Measurements from ENCODE around the gene CCDC127. TPM values are rescaled to one million over a fixed set of nuclear protein-coding genes. Genes with fewer than 3 reads are reported as not detected.
"Not testable (repeated sequence)": the region's sequence is repeated elsewhere in the genome, so short reads cannot be mapped to it uniquely, and the experiment has no call there.

Gene CCDC127
- polyA plus RNA-seq, 4 donors = 1.3 to 6.6 (median 2.2) TPM

DNA sequence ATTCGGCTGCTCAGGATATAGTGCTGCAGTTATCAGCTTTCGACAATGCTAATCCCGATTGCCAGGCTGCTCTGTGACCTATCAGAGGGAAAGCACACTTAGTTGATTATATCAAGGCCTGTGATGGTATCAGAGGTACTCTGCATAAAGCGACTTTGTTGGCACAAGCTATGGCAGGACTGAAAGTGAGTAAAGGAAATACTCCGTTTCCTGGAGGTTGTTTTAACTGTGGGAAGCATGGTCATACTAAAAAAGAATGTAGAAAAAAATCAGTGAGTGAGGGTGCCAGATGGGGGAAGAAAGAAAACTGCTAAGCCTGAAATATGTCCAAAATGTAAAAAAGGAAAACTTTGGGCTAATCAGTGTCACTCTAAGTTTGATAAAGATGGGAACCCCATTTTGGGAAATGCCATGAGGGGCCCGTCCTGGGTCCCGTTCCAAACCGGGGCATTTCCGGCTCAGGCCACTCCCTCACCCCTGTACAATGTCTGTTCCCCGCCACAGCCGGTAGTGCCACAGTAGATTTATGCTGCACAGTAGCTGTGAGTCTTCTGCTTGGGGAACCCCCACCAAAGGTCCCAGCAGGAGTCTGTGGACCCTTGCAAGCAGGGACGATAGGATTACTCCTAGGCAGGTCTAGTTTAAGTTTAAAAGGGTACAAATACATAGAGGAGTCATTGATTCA, 25.9 kb upstream of the CCDC127 start:
- WGBS, 3 donors = 76 to 87% (median 82%) methylated on average over 12 of the region's 12 CpGs
- Histone ChIP-seq H3K36me3 (ENCODE audit: control insufficient read depth in 3 of 3, insufficient read depth in 2 of 3, low read depth in 1 of 3, low read length in 3 of 3) (peaks cover 5 to 45% (median 19%) of the 10 kb centered on the region in 3 donors), H3K9me3 (ENCODE audit: control insufficient read depth in 2 of 2, insufficient read depth in 1 of 2, low read depth in 1 of 2, low read length in 1 of 2) (peaks cover 0 to 21% of the 10 kb centered on the region in 2 donors)
- FAIRE-seq; H3K27me3 ChIP-seq (ENCODE audit: control insufficient read depth in 3 of 3, insufficient read depth in 3 of 3, low read length in 3 of 3); H3K27ac ChIP-seq (ENCODE audit: low read depth in 1 of 3, low read length in 2 of 3); DNase-seq; H3K4me1 ChIP-seq (ENCODE audit: control insufficient read depth in 3 of 3, insufficient read depth in 2 of 3, low read depth in 1 of 3, low read length in 2 of 3); H3K4me3 ChIP-seq (ENCODE audit: low read depth in 1 of 3, low read length in 3 of 3): not testable (repeated sequence)

DNA sequence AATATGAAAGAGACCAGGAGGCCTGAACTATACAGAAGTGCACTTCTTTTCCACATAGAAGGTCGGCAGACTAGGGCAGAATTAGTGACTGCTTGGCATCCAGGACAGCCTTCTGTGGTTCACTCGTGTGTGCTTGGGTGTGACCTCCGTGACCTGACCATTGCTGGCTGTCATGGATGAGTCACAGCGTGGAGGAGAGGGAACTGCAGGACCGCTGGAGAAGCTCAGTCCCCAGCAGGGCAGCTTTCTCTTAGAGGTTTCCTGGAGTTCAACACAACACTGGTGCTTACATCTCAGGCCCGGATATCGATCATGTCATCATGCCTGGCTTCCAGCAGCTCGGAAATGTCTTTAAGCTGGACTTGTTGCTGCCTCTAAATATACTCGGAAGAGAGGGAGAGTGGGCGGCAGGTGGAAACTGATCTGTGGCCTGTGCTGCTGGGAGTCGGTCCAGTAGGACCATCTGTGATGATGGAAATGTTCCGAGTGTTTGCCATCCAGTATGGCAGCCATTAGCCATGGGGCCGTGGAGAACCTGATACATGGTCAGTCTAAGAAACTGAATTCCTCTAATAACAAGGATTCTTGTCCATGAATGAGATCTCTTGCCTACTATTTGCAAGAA, 23.2 kb upstream of the CCDC127 start:
- FAIRE-seq; H3K27me3 ChIP-seq (ENCODE audit: control insufficient read depth in 3 of 3, insufficient read depth in 3 of 3, low read length in 3 of 3); H3K27ac ChIP-seq (ENCODE audit: low read depth in 1 of 3, low read length in 2 of 3); DNase-seq; H3K4me1 ChIP-seq (ENCODE audit: control insufficient read depth in 3 of 3, insufficient read depth in 2 of 3, low read depth in 1 of 3, low read length in 2 of 3); H3K4me3 ChIP-seq (ENCODE audit: low read depth in 1 of 3, low read length in 3 of 3): not testable (repeated sequence)
- Histone ChIP-seq H3K36me3 (ENCODE audit: control insufficient read depth in 3 of 3, insufficient read depth in 2 of 3, low read depth in 1 of 3, low read length in 3 of 3) (peaks cover 3 to 52% (median 15%) of the 10 kb centered on the region in 3 donors), H3K9me3 (ENCODE audit: control insufficient read depth in 2 of 2, insufficient read depth in 1 of 2, low read depth in 1 of 2, low read length in 1 of 2) (peaks cover 0 to 17% of the 10 kb centered on the region in 2 donors)
- 88 to 97% (median 90%) methylated on average over 11 to 13 of the region's 13 CpGs for WGBS, 3 donors

DNA sequence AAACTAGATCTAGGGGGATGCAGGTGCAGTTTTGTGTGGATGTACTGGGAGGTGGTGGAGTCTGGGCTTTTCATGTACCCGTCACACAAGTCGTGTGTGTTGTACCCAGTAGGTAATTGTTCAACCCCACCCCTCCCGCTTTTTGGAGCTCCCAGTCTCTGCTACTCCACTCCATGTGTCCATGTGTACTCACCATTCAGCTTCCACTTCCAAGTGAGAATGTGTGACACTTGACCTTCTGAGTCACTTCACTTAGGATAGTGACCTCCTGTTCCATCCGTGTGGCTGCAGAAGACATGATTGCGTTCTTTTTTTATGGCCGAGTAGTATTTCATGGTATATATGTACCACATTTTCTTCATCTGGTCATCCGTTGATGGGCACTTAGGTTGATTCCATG, 22.6 kb upstream of the CCDC127 start:
- not testable (repeated sequence) for H3K27me3 ChIP-seq (ENCODE audit: control insufficient read depth in 3 of 3, insufficient read depth in 3 of 3, low read length in 3 of 3); H3K4me1 ChIP-seq (ENCODE audit: control insufficient read depth in 3 of 3, insufficient read depth in 2 of 3, low read depth in 1 of 3, low read length in 2 of 3); H3K4me3 ChIP-seq (ENCODE audit: low read depth in 1 of 3, low read length in 3 of 3); FAIRE-seq; H3K27ac ChIP-seq (ENCODE audit: low read depth in 1 of 3, low read length in 2 of 3); DNase-seq
- H3K36me3 ChIP-seq (ENCODE audit: control insufficient read depth in 3 of 3, insufficient read depth in 2 of 3, low read depth in 1 of 3, low read length in 3 of 3) = peaks cover 3 to 54% (median 15%) of the 10 kb centered on the region in 3 donors
- 97 to 99% (median 98%) methylated on average over 7 of the region's 7 CpGs for WGBS, 3 donors
- peaks cover 0 to 13% of the 10 kb centered on the region in 2 donors for H3K9me3 ChIP-seq (ENCODE audit: control insufficient read depth in 2 of 2, insufficient read depth in 1 of 2, low read depth in 1 of 2, low read length in 1 of 2)

GRCh38 chr5:237931-238330, 20.0 kb upstream of the CCDC127 start:
- not testable (repeated sequence) for DNase-seq; FAIRE-seq; H3K27me3 ChIP-seq (ENCODE audit: control insufficient read depth in 3 of 3, insufficient read depth in 3 of 3, low read length in 3 of 3); H3K4me3 ChIP-seq (ENCODE audit: low read depth in 1 of 3, low read length in 3 of 3); H3K4me1 ChIP-seq (ENCODE audit: control insufficient read depth in 3 of 3, insufficient read depth in 2 of 3, low read depth in 1 of 3, low read length in 2 of 3); H3K27ac ChIP-seq (ENCODE audit: low read depth in 1 of 3, low read length in 2 of 3)
- peaks cover 7 to 66% (median 14%) of the 10 kb centered on the region in 3 donors for H3K36me3 ChIP-seq (ENCODE audit: control insufficient read depth in 3 of 3, insufficient read depth in 2 of 3, low read depth in 1 of 3, low read length in 3 of 3)
- H3K9me3 ChIP-seq (ENCODE audit: control insufficient read depth in 2 of 2, insufficient read depth in 1 of 2, low read depth in 1 of 2, low read length in 1 of 2) = peaks cover 0 to 13% of the 10 kb centered on the region in 2 donors
- 95 to 98% (median 98%) methylated on average over 7 to 8 of the region's 8 CpGs for WGBS, 3 donors

DNA sequence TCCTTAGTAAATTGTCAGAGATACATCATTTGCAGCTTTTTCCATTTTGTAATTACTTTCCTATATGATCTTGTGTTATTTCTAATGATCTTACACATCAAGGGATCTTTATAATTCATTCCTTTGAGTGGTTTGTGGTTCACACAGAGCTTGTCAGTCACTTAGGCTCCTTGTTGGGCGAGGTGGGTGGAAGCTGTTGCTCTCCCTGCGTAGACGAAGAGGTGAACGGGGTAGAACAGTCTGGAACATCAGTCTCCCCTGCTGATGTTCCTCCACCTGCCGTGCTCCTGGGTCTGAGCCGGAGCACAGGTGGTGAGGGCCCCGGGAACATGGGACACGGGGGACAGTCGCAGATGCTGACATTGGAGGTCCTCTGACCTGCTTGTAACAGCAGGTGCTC, 17.6 kb upstream of the CCDC127 start:
- not testable (repeated sequence) for FAIRE-seq; H3K27ac ChIP-seq (ENCODE audit: low read depth in 1 of 3, low read length in 2 of 3); DNase-seq; H3K9me3 ChIP-seq (ENCODE audit: control insufficient read depth in 2 of 2, insufficient read depth in 1 of 2, low read depth in 1 of 2, low read length in 1 of 2); H3K27me3 ChIP-seq (ENCODE audit: control insufficient read depth in 3 of 3, insufficient read depth in 3 of 3, low read length in 3 of 3); H3K4me1 ChIP-seq (ENCODE audit: control insufficient read depth in 3 of 3, insufficient read depth in 2 of 3, low read depth in 1 of 3, low read length in 2 of 3); H3K4me3 ChIP-seq (ENCODE audit: low read depth in 1 of 3, low read length in 3 of 3)
- H3K36me3 ChIP-seq (ENCODE audit: control insufficient read depth in 3 of 3, insufficient read depth in 2 of 3, low read depth in 1 of 3, low read length in 3 of 3) = peaks cover 10 to 62% (median 14%) of the 10 kb centered on the region in 3 donors
- WGBS, 3 donors = 94 to 95% (median 94%) methylated on average over 6 to 7 of the region's 9 CpGs

DNA sequence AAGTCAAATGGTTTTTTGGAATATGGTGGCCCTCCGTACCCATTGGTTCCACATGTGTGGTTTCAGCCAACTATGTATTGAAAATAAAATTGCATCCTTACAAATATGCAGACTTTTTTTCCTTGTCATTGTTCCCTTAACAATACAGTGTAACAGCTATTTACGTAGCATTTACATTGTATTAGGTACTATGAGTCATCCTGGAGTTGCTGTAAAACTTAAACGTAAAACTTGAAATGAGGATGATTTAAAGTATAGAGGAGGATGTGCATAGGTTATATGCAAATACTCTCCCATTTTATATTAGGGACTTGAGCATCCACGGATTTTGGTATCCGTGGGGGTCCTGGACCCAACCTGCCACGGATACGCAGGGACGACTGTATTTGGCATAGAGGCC, 16.5 kb upstream of the CCDC127 start:
- no peak for FAIRE-seq
- WGBS, 3 donors = 86 to 93% (median 90%) methylated on average over 8 of the region's 8 CpGs
- H3K27me3 ChIP-seq (ENCODE audit: control insufficient read depth in 3 of 3, insufficient read depth in 3 of 3, low read length in 3 of 3) = no peaks in the 10 kb centered on the region
- no peak overlapping the region for H3K4me3 ChIP-seq (ENCODE audit: low read depth in 1 of 3, low read length in 3 of 3)
- no peak overlapping the region for H3K27ac ChIP-seq (ENCODE audit: low read depth in 1 of 3, low read length in 2 of 3)
- no peaks in the 10 kb centered on the region for H3K4me1 ChIP-seq (ENCODE audit: control insufficient read depth in 3 of 3, insufficient read depth in 2 of 3, low read depth in 1 of 3, low read length in 2 of 3)
- DNase-seq = no peak
- peaks cover 10 to 56% (median 15%) of the 10 kb centered on the region in 3 donors for H3K36me3 ChIP-seq (ENCODE audit: control insufficient read depth in 3 of 3, insufficient read depth in 2 of 3, low read depth in 1 of 3, low read length in 3 of 3)
- H3K9me3 ChIP-seq (ENCODE audit: control insufficient read depth in 2 of 2, insufficient read depth in 1 of 2, low read depth in 1 of 2, low read length in 1 of 2) = no peaks in the 10 kb centered on the region

- DNase-seq; H3K4me1 ChIP-seq (ENCODE audit: control insufficient read depth in 3 of 3, insufficient read depth in 2 of 3, low read depth in 1 of 3, low read length in 2 of 3); FAIRE-seq; H3K27me3 ChIP-seq (ENCODE audit: control insufficient read depth in 3 of 3, insufficient read depth in 3 of 3, low read length in 3 of 3); H3K9me3 ChIP-seq (ENCODE audit: control insufficient read depth in 2 of 2, insufficient read depth in 1 of 2, low read depth in 1 of 2, low read length in 1 of 2); H3K4me3 ChIP-seq (ENCODE audit: low read depth in 1 of 3, low read length in 3 of 3); H3K27ac ChIP-seq (ENCODE audit: low read depth in 1 of 3, low read length in 2 of 3): not testable (repeated sequence)
- peaks cover 15 to 50% (median 19%) of the 10 kb centered on the region in 3 donors for H3K36me3 ChIP-seq (ENCODE audit: control insufficient read depth in 3 of 3, insufficient read depth in 2 of 3, low read depth in 1 of 3, low read length in 3 of 3)
- 96 to 98% (median 96%) methylated on average over 20 of the region's 20 CpGs for WGBS, 3 donors
Observed at GRCh38 chr5:233426-233825, 15.5 kb upstream of the CCDC127 start.

GRCh38 chr5:231661-232060, 13.7 kb upstream of the CCDC127 start:
- 80 to 88% (median 85%) methylated on average over 13 of the region's 13 CpGs for WGBS, 3 donors
- Histone ChIP-seq H3K27ac (ENCODE audit: low read depth in 1 of 3, low read length in 2 of 3) (no peak overlapping the region), H3K4me3 (ENCODE audit: low read depth in 1 of 3, low read length in 3 of 3) (no peak overlapping the region), H3K36me3 (ENCODE audit: control insufficient read depth in 3 of 3, insufficient read depth in 2 of 3, low read depth in 1 of 3, low read length in 3 of 3) (peaks cover 20 to 55% (median 23%) of the 10 kb centered on the region in 3 donors), H3K9me3 (ENCODE audit: control insufficient read depth in 2 of 2, insufficient read depth in 1 of 2, low read depth in 1 of 2, low read length in 1 of 2) (no peaks in the 10 kb centered on the region), H3K27me3 (ENCODE audit: control insufficient read depth in 3 of 3, insufficient read depth in 3 of 3, low read length in 3 of 3) (no peaks in the 10 kb centered on the region), H3K4me1 (ENCODE audit: control insufficient read depth in 3 of 3, insufficient read depth in 2 of 3, low read depth in 1 of 3, low read length in 2 of 3) (no peaks in the 10 kb centered on the region)
- FAIRE-seq = no peak
- no peak for DNase-seq
